H1 (cell line): ENCODE data around the gene ARHGEF6. TPM values are rescaled to one million over a fixed set of nuclear protein-coding genes. Genes with fewer than 3 reads are reported as not detected.

Experiments used
- CTCF ChIA-PET: fragments of 300-600 bp; sonication (Branson Sonifier 250); formaldehyde crosslinking; loops from one replicate; lab custom pipeline; 2021; ENCODE audit not compliant: partially characterized antibody; lab: Charles Lee
- POLR2A ChIA-PET: fragments of 300-600 bp; sonication (Branson Sonifier 250); formaldehyde crosslinking; loops from one replicate; lab custom pipeline; 2021; ENCODE audit warnings: inconsistent platforms; ENCODE audit not compliant: partially characterized antibody; lab: Charles Lee
- DNase-seq, 2 experiments: peaks; one replicate each; pipeline versions ENCODE4 v3.0.0 to v3.0.0-alpha.2; 2010 to 2022; ENCODE audit warnings: low spot score in 2 of 2, low read depth in 1 of 2, mixed read lengths in 1 of 2
- FAIRE-seq: peaks from 2 replicates; lab custom pipeline; 2011; peaks lifted over from hg19 to GRCh38; lab: Jason Lieb, UNC
- H2AFZ ChIP-seq: 2 replicates; pipeline ENCODE4 v1.8.1; 2012; ENCODE audit warnings: low read length, inconsistent platforms
- H2AK5ac ChIP-seq: 2 replicates; pipeline ENCODE4 v1.6.1; 2013; ENCODE audit warnings: low read depth, low read length
- H2BK120ac ChIP-seq: replicated peaks from 2 replicates; pipeline ENCODE3; 2013; ENCODE audit warnings: low read depth, low read length, inconsistent platforms
- H2BK12ac ChIP-seq: 2 replicates; pipeline ENCODE4 v1.6.1; 2013; ENCODE audit warnings: low read depth, low read length
- H2BK15ac ChIP-seq: 2 replicates; pipeline ENCODE4 v1.6.1; 2013; ENCODE audit warnings: low read length
- H2BK20ac ChIP-seq: 2 replicates; pipeline ENCODE4 v1.6.1; 2013; ENCODE audit warnings: low read length
- H2BK5ac ChIP-seq: 2 replicates; pipeline ENCODE4 v1.6.1; 2013; ENCODE audit warnings: low read depth, low read length
- H3K14ac ChIP-seq: 2 replicates; pipeline ENCODE4 v1.6.1; 2013; ENCODE audit warnings: inconsistent platforms; ENCODE audit not compliant: insufficient read length
- H3K18ac ChIP-seq: 2 replicates; pipeline ENCODE4 v1.6.1; 2013; ENCODE audit warnings: low read length; ENCODE audit errors: extremely low read depth
- H3K23ac ChIP-seq: 2 replicates; pipeline ENCODE4 v1.6.1; 2013; ENCODE audit warnings: inconsistent platforms; ENCODE audit not compliant: insufficient read length
- H3K23me2 ChIP-seq: 2 replicates; pipeline ENCODE4 v1.6.1; 2013; ENCODE audit warnings: low read depth, low read length
- H3K27ac ChIP-seq: 2 replicates; pipeline ENCODE4 v1.6.1; 2011; ENCODE audit warnings: low read depth, low read length, inconsistent platforms
- H3K27me3 ChIP-seq, 4 experiments: replicated peaks in 1 of 4; 1 replicate in 1 of 4; 2 replicates in 3 of 4; pipeline versions ENCODE4 v1.6.1 to v1.8.1; 2011 to 2013; ENCODE audit warnings: low read length in 3 of 4, mild to moderate bottlenecking in 3 of 4, inconsistent platforms in 2 of 4, mixed read lengths in 2 of 4, moderate library complexity in 1 of 4; ENCODE audit not compliant: control insufficient read depth in 3 of 4, insufficient read depth in 3 of 4; ENCODE audit errors: extremely low read depth in 1 of 4
- H3K36me3 ChIP-seq, 4 experiments: 2 replicates each; pipeline versions ENCODE4 v1.6.1 to v1.8.1; 2011 to 2013; ENCODE audit warnings: mild to moderate bottlenecking in 4 of 4, low read length in 3 of 4, moderate library complexity in 2 of 4, control low read depth in 1 of 4, inconsistent platforms in 1 of 4; ENCODE audit not compliant: insufficient read depth in 4 of 4, control insufficient read depth in 2 of 4
- H3K4ac ChIP-seq: replicated peaks from 2 replicates; pipeline ENCODE3; 2013; ENCODE audit warnings: low read length, low read depth, mixed read lengths, inconsistent platforms; ENCODE audit not compliant: insufficient read length
- H3K4me1 ChIP-seq, 4 experiments: replicated peaks in 1 of 4; 1 replicate in 1 of 4; 2 replicates in 3 of 4; pipeline versions ENCODE4 v1.6.1 to v1.8.1; 2011 to 2013; ENCODE audit warnings: low read length in 3 of 4, inconsistent platforms in 2 of 4, mixed read lengths in 1 of 4; ENCODE audit not compliant: insufficient read depth in 4 of 4, control insufficient read depth in 3 of 4
- H3K4me2 ChIP-seq, 2 experiments: 2 replicates each; pipeline versions ENCODE4 v1.6.1 to v1.8.1; 2011 to 2013; ENCODE audit warnings: low read depth in 2 of 2, low read length in 2 of 2, control low read depth in 1 of 2, inconsistent platforms in 1 of 2, mild to moderate bottlenecking in 1 of 2; ENCODE audit not compliant: insufficient read depth in 1 of 2
- H3K4me3 ChIP-seq, 4 experiments: fragments of 200-600, 300-600 bp in 1 of 4; sonication (generic), shearing (Covaris generic), sonication (Bioruptor Twin) in 1 of 4; 2 replicates each; pipeline versions ENCODE4 v1.5.1 to v1.8.1; 2011 to 2016; ENCODE audit warnings: low read length in 4 of 4, low read depth in 3 of 4, control low read depth in 2 of 4, inconsistent platforms in 2 of 4, mild to moderate bottlenecking in 2 of 4, mixed read lengths in 1 of 4, moderate library complexity in 1 of 4; ENCODE audit not compliant: insufficient read depth in 2 of 4; ENCODE audit errors: extremely low read depth in 1 of 4
- H3K56ac ChIP-seq: replicated peaks from 2 replicates; pipeline ENCODE3; 2013; ENCODE audit warnings: low read depth, mild to moderate bottlenecking, mixed read lengths, low read length, inconsistent platforms; ENCODE audit not compliant: insufficient read length
- H3K79me1 ChIP-seq: 2 replicates; pipeline ENCODE4 v1.6.1; 2013; ENCODE audit warnings: low read depth, low read length, control low read depth
- H3K79me2 ChIP-seq, 2 experiments: 2 replicates each; pipeline versions ENCODE4 v1.6.1 to v1.8.1; 2012 to 2013; ENCODE audit warnings: low read length in 2 of 2, mild to moderate bottlenecking in 2 of 2, inconsistent platforms in 1 of 2; ENCODE audit not compliant: insufficient read depth in 2 of 2, control insufficient read depth in 1 of 2
- H3K9ac ChIP-seq, 4 experiments: replicated peaks in 1 of 4; 1 replicate in 1 of 4; 2 replicates in 3 of 4; pipeline versions ENCODE4 v1.6.1 to v1.8.1; 2011 to 2013; ENCODE audit warnings: low read depth in 3 of 4, low read length in 3 of 4, control low read depth in 2 of 4, mild to moderate bottlenecking in 2 of 4, moderate library complexity in 2 of 4, inconsistent platforms in 1 of 4; ENCODE audit errors: extremely low read depth in 1 of 4
- H3K9me3 ChIP-seq, 2 experiments: 2 replicates each; pipeline versions ENCODE4 v1.6.1 to v1.8.1; 2012 to 2013; ENCODE audit warnings: mild to moderate bottlenecking in 2 of 2, moderate library complexity in 2 of 2, control low read depth in 1 of 2, inconsistent platforms in 1 of 2, low read depth in 1 of 2, low read length in 1 of 2, mixed read lengths in 1 of 2; ENCODE audit not compliant: insufficient read depth in 2 of 2
- H4K20me1 ChIP-seq, 2 experiments: replicated peaks in 1 of 2; 2 replicates each; pipeline versions ENCODE3 to v1.8.1; 2011 to 2013; ENCODE audit warnings: inconsistent platforms in 2 of 2, low read length in 2 of 2, mild to moderate bottlenecking in 1 of 2; ENCODE audit not compliant: insufficient read depth in 2 of 2, control insufficient read depth in 1 of 2
- H4K5ac ChIP-seq: 2 replicates; pipeline ENCODE4 v1.6.1; 2013; ENCODE audit warnings: low read length, low read depth, mixed read lengths, inconsistent platforms; ENCODE audit not compliant: insufficient read length
- H4K8ac ChIP-seq: 2 replicates; pipeline ENCODE4 v1.8.0; 2013; ENCODE audit warnings: mild to moderate bottlenecking, moderate library complexity, low read length, inconsistent platforms; ENCODE audit not compliant: insufficient read depth; ENCODE audit errors: extremely low read depth
- H4K91ac ChIP-seq: replicated peaks from 2 replicates; pipeline ENCODE3; 2013; ENCODE audit warnings: low read length, mixed read lengths, inconsistent platforms; ENCODE audit not compliant: insufficient read length
- BRCA1 ChIP-seq: IDR thresholded peaks from 2 replicates; pipeline ENCODE4 v1.6.1; 2012; ENCODE audit warnings: low read depth, low read length, improper control_type of control experiment
- MAX ChIP-seq: IDR thresholded peaks from 2 replicates; pipeline ENCODE4 v1.6.1; 2012; ENCODE audit warnings: inconsistent platforms
- RBBP5 ChIP-seq: IDR thresholded peaks from 2 replicates; pipeline ENCODE4 v1.7.1; 2012; ENCODE audit warnings: low read depth, mild to moderate bottlenecking, inconsistent platforms, low read length, moderate library complexity, borderline replicate concordance
- TEAD4 ChIP-seq: IDR thresholded peaks from 2 replicates; pipeline ENCODE4 v1.6.1; 2012; ENCODE audit warnings: low read depth, low read length, inconsistent platforms, mixed read lengths
- USF2 ChIP-seq: IDR thresholded peaks from 2 replicates; pipeline ENCODE4 v1.6.1; 2011; ENCODE audit warnings: low read length, improper control_type of control experiment
- WGBS, 2 experiments: shearing (Covaris generic) in 1 of 2; methylation state at CpG; one replicate each; pipeline versions ENCODE4 v1.1.6 to v1.1.7; 2013 to 2015; ENCODE audit warnings: low lambda C conversion rate in 2 of 2, mixed read lengths in 2 of 2, inconsistent platforms in 1 of 2, low coverage in 1 of 2, missing lambda C conversion rate in 1 of 2; ENCODE audit not compliant: insufficient replicate concordance in 2 of 2, insufficient coverage in 1 of 2, insufficient read length in 1 of 2; ENCODE audit errors: extremely low coverage in 1 of 2, missing lambda C conversion rate in 1 of 2; 5-methylcytosine and 5-hydroxymethylcytosine counted together
- polyA plus RNA-seq, 7 experiments: library from polyadenylated mRNA; depleted of rRNA in 3 of 7; stranded (reverse) in 5 of 7; unstranded in 2 of 7; fragments of >200 nt in 5 of 7; fragments of 200-250 nt in 2 of 7; gene quantifications; 1 replicate in 5 of 7; 2 replicates in 1 of 7; 4 replicates in 1 of 7; pipeline versions ENCODE4 v1.2.1 to v1.2.3, GENCODE V29; 2011 to 2013; ENCODE audit warnings: missing spikeins in 2 of 7, mixed read lengths in 2 of 7
- total RNA-seq: library from RNA; stranded (reverse); fragmentation: NEBNext Ultra II Directional; extraction: Animal tissue kit (Norgen Biotek cat#: 25700); gene quantifications from 2 replicates; pipeline ENCODE4 v1.2.1, GENCODE V29; 2021

ARHGEF6 gene
- total and polyA plus RNA-seq, 2 of the 8 experiments (the other 6 are each of a cell fraction or from before 2014, with no cell fraction given) = 3.6 to 3.7 TPM

DNA sequence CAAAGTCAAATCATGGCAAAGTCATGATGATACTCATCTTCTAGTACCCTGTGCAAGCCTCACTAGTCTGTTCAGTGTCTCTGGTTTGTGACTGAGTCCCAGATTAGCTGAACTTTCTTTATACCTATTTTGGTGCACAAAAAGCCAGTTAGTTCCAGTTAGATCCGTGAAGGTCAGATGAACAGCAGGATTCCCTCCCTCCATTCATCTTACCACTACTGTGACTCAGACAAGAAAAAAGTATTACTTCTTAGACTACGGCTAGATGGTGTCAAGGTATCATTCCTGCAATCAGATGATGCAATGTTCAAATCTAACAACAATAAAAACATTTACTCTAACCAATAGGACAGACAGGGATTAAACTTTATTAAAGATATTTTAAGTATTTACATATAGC lies 30.4 kb downstream of the ARHGEF6 start:
- Histone ChIP-seq H3K23ac (no peak overlapping the region), H3K36me3 (no peaks in the 10 kb centered on the region), H3K4me2 (no peak overlapping the region), H3K27ac (no peak overlapping the region), H3K18ac (no peak overlapping the region), H3K23me2 (no peaks in the 10 kb centered on the region), H3K79me1 (no peaks in the 10 kb centered on the region), H2AFZ (no peak overlapping the region), H3K27me3 (no peaks in the 10 kb centered on the region), H3K79me2 (no peaks in the 10 kb centered on the region), H4K20me1 (no peaks in the 10 kb centered on the region), H2BK5ac (no peak overlapping the region), H4K91ac (no peak overlapping the region), H3K4me1 (no peaks in the 10 kb centered on the region; a peak in 1 of 7 replicates), H2BK120ac (no peak overlapping the region), H3K14ac (no peak overlapping the region), H2BK12ac (no peak overlapping the region), H3K56ac (no peak overlapping the region), H3K4ac (no peak overlapping the region), H2AK5ac (no peak overlapping the region), H3K4me3 (no peak overlapping the region), H3K9ac (no peak overlapping the region), H4K5ac (no peak overlapping the region), H3K9me3 (no peaks in the 10 kb centered on the region), H2BK15ac (no peak overlapping the region), H2BK20ac (no peak overlapping the region), H4K8ac (no peak overlapping the region)
- ChIA-PET CTCF (no interaction called here), POLR2A (interaction anchor here (0.6 to 1.5 kb wide), 2 partner anchors 32 to 112 kb away, joined by 3 to 6 read pairs; no protein-coding TSS in a partner anchor)
- WGBS, 2 experiments = 93% methylated on average over 2 of the region's 2 CpGs; no CpG with 5 or more reads in 1 of the 2 experiments
- FAIRE-seq (no peak), DNase-seq (no peak)
- TF ChIP-seq USF2 = no peak
- no peak for TF ChIP-seq TEAD4
- TF ChIP-seq MAX = no peak
- TF ChIP-seq RBBP5 = no peak
- TF ChIP-seq BRCA1 = no peak
